ENCODE data around the gene NLRP8. TPM values are rescaled to one million over a fixed set of nuclear protein-coding genes. Genes with fewer than 3 reads are reported as not detected.
"Not testable (repeated sequence)": the region's sequence is repeated elsewhere in the genome, so short reads cannot be mapped to it uniquely, and the experiment has no call there.

The NLRP8 gene
- total and polyA plus RNA-seq, 9 of the 15 experiments (the other 6 are each of a cell fraction or from before 2014, with no cell fraction given), result not detected

DNA sequence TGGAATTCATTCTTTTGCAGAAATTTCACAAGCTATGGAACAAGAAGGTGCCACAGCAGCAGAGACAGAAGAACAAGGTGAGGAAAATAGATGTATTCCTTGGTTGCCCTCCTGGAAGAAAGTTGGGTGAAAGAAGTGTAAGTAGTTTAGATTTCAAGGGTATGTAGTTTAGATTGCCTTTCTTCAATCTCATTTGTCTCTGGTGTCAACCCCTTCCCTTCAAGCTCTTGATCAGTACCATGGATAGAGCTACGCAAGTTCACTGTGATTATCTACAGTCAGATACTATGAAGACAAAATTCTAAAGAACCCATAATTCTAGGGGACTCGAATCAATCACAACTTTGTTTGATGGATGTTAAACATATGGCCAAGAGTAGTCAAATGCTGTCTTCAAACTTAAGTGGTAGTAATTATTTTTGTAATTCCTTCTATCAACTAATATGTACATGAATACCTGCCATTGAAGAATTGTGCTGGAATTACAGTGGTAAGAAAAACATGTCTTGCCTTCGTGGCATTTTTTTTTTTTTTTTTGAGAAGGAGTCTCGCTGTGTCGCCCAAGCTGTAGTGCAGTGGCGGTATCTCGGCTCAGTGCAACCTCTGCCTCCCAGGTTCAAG, 72.8 kb downstream of the NLRP8 start:
- intact Hi-C loops (cut with micrococcal nuclease); H3K4me2 ChIP-seq (ENCODE audit: insufficient read depth, low read length); in situ Hi-C loops (cut with MboI); H3K79me2 ChIP-seq (ENCODE audit: control insufficient read depth, insufficient read depth, low read length); H3K27me3 ChIP-seq (ENCODE audit: control insufficient read depth in 2 of 2, insufficient read depth in 2 of 2, low read length in 2 of 2); ATAC-seq; H3K4me1 ChIP-seq (replicated peaks in 1 of 2; ENCODE audit: control insufficient read depth in 2 of 2, insufficient read depth in 2 of 2, low read length in 2 of 2); H3K9me1 ChIP-seq (ENCODE audit: control insufficient read depth, insufficient read depth, low read length); CTCF ChIA-PET (ENCODE audit: low intra/inter-chr PET ratio); DNase-seq (ENCODE audit: extremely low read depth in 1 of 4, low spot score in 3 of 4); H3K9ac ChIP-seq (ENCODE audit: insufficient read depth in 1 of 2, low read depth in 2 of 2, low read length in 2 of 2); H4K20me1 ChIP-seq (replicated peaks; ENCODE audit: control insufficient read depth, insufficient read depth, low read length); BruUV-seq (replicated peaks); H3K4me3 ChIP-seq; H2AFZ ChIP-seq (ENCODE audit: low read depth, low read length); H3K36me3 ChIP-seq (ENCODE audit: control insufficient read depth, insufficient read depth, low read length); H3K9me3 ChIP-seq (replicated peaks; ENCODE audit: control insufficient read depth, insufficient read depth, low read depth, low read length); H3K27ac ChIP-seq (ENCODE audit: extremely low read depth, low read depth, low read length); POLR2A ChIA-PET; TF ChIP-seq REST (CRISPR knock-in tag; IDR thresholded peaks at IDR 0.05; ENCODE audit: low read depth): not testable (repeated sequence)
- 0% methylated on average over 4 of the region's 7 CpGs for whole genome bisulfite sequencing (ENCODE audit: insufficient coverage, low coverage, missing lambda C conversion rate)
- peak; percentile 6; the same call in 1 of the 2 replicates for TF ChIP-seq REST (IDR thresholded peaks at IDR 0.05; ENCODE audit: borderline replicate concordance)
- FAIRE-seq, result peak; percentile 59

Data from K562 (cell line).